ENCODE results near the gene KISS1. TPM values are rescaled to one million over a fixed set of nuclear protein-coding genes. Genes with fewer than 3 reads are reported as not detected.

Gene KISS1
- total and polyA plus RNA-seq, 2 donors, result 0.90 to 4.3 TPM

GRCh38 chr1:204190212-204191211 is 5.8 kb downstream of the KISS1 start:
- peaks cover 0 to 8% of the 10 kb centered on the region in 2 donors for H3K9me3 ChIP-seq (ENCODE audit: control insufficient read depth in 2 of 2, insufficient read depth in 1 of 2, low read length in 1 of 2)
- peak overlapping the region; percentile 1 to 65 for H3K27ac ChIP-seq (ENCODE audit: low read depth in 1 of 2, low read length in 1 of 2)
- H3K36me3 ChIP-seq (ENCODE audit: control insufficient read depth in 2 of 2, insufficient read depth in 2 of 2, low read length in 1 of 2), result no peaks in the 10 kb centered on the region
- 13% methylated on average over 44 of the region's 44 CpGs for WGBS
- peaks cover 0 to 6% of the 10 kb centered on the region in 2 donors for H3K27me3 ChIP-seq (ENCODE audit: control insufficient read depth in 2 of 2, insufficient read depth in 1 of 2, low read length in 1 of 2)
- peak in 5 of 9 donors; percentile 48 to 76 (median 55) for DNase-seq (ENCODE audit: low read depth in 6 of 9, low spot score in 9 of 9)
- H3K4me3 ChIP-seq (ENCODE audit: low read length in 2 of 2), result peak overlapping the region; percentile 28 to 38
- peaks cover 11 to 61% of the 10 kb centered on the region in 2 donors for H3K4me1 ChIP-seq (ENCODE audit: control insufficient read depth in 2 of 2, insufficient read depth in 2 of 2, low read length in 2 of 2)

DNA sequence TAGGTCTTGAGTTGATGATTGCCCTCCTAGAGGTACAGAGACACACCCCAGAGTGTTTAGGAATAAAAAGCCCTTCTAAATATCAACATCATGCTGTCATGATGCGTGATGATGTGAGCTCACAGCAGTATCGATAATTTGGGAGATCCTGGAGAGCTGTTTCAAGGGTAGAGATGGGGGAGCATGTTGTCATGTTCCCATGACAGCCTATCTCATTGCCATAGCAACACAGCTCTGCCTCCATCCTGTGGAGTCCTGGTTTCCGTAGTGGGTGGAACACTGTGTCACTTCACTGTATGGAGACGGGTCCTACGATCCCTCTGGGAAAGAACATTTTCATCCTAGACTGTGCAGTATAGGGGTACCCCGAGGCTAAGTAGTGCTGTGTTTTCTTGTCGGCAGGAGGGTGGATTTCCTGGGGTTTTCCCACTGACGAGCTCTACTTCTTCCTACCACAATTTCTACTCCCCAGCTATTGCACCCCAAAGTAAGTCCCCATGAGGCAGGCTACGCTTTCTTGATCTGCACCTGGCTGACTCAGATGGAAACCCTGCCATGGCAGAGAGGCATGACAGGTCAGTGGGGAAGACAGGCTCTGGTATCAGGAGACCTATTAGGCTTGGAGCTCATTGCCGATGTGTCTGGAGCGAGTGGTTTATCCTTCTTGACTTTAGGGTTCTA is 7.2 kb downstream of the KISS1 start:
- peaks cover 0 to 6% of the 10 kb centered on the region in 2 donors for H3K27me3 ChIP-seq (ENCODE audit: control insufficient read depth in 2 of 2, insufficient read depth in 1 of 2, low read length in 1 of 2)
- DNase-seq (ENCODE audit: low read depth in 6 of 9, low spot score in 9 of 9), result no peak
- H3K9me3 ChIP-seq (ENCODE audit: control insufficient read depth in 2 of 2, insufficient read depth in 1 of 2, low read length in 1 of 2), result peaks cover 0 to 8% of the 10 kb centered on the region in 2 donors

DNA sequence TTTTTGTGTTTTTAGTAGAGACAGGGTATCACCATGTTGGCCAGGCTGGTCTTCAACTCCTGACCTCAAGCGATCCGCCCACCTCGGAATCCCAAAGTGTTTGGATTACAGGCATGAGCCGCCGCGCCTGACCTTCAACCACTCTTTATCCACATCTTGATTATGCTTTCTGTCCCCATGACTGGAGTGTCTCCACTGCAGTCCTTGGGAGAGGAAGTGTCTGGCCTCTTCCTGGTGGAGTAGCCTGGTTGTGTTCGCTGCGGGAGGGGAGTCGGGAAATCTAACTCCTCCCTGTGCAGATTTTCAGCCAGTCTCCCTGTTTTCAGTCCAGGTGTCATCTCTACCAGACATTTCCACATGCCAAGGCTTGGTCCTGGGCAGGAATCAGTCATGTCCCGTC is 9.7 kb downstream of the KISS1 start:
- no peak for DNase-seq (ENCODE audit: low read depth in 6 of 9, low spot score in 9 of 9)
- H3K4me3 ChIP-seq (ENCODE audit: low read length in 2 of 2), result no peak overlapping the region
- 96% methylated on average over 10 of the region's 10 CpGs for WGBS
- H3K9me3 ChIP-seq (ENCODE audit: control insufficient read depth in 2 of 2, insufficient read depth in 1 of 2, low read length in 1 of 2), result peaks cover 0 to 8% of the 10 kb centered on the region in 2 donors
- H3K27me3 ChIP-seq (ENCODE audit: control insufficient read depth in 2 of 2, insufficient read depth in 1 of 2, low read length in 1 of 2), result peaks cover 0 to 6% of the 10 kb centered on the region in 2 donors
- no peaks in the 10 kb centered on the region for H3K36me3 ChIP-seq (ENCODE audit: control insufficient read depth in 2 of 2, insufficient read depth in 2 of 2, low read length in 1 of 2)
- H3K4me1 ChIP-seq (ENCODE audit: control insufficient read depth in 2 of 2, insufficient read depth in 2 of 2, low read length in 2 of 2), result peaks cover 11 to 33% of the 10 kb centered on the region in 2 donors
- no peak overlapping the region for H3K27ac ChIP-seq (ENCODE audit: low read depth in 1 of 2, low read length in 1 of 2)

More for the DNA sequence above, 7.2 kb downstream of the KISS1 start:
- Histone ChIP-seq H3K36me3 (ENCODE audit: control insufficient read depth in 2 of 2, insufficient read depth in 2 of 2, low read length in 1 of 2) (no peaks in the 10 kb centered on the region), H3K27ac (ENCODE audit: low read depth in 1 of 2, low read length in 1 of 2) (no peak overlapping the region), H3K4me1 (ENCODE audit: control insufficient read depth in 2 of 2, insufficient read depth in 2 of 2, low read length in 2 of 2) (peaks cover 11 to 51% of the 10 kb centered on the region in 2 donors), H3K4me3 (ENCODE audit: low read length in 2 of 2) (no peak overlapping the region)
- 76% methylated on average over 11 of the region's 11 CpGs for WGBS

GRCh38 chr1:204181116-204181515 is 15.2 kb downstream of the KISS1 start:
- Histone ChIP-seq H3K4me3 (ENCODE audit: low read length in 2 of 2) (no peak overlapping the region), H3K27ac (ENCODE audit: low read depth in 1 of 2, low read length in 1 of 2) (no peak overlapping the region), H3K36me3 (ENCODE audit: control insufficient read depth in 2 of 2, insufficient read depth in 2 of 2, low read length in 1 of 2) (no peaks in the 10 kb centered on the region), H3K9me3 (ENCODE audit: control insufficient read depth in 2 of 2, insufficient read depth in 1 of 2, low read length in 1 of 2) (no peaks in the 10 kb centered on the region), H3K4me1 (ENCODE audit: control insufficient read depth in 2 of 2, insufficient read depth in 2 of 2, low read length in 2 of 2) (no peaks in the 10 kb centered on the region), H3K27me3 (ENCODE audit: control insufficient read depth in 2 of 2, insufficient read depth in 1 of 2, low read length in 1 of 2) (no peaks in the 10 kb centered on the region)
- no peak for DNase-seq (ENCODE audit: low read depth in 6 of 9, low spot score in 9 of 9)
- WGBS, result 91% methylated on average over 1 of the region's 1 CpG

- no peak for DNase-seq (ENCODE audit: low read depth in 6 of 9, low spot score in 9 of 9)
- H3K4me3 ChIP-seq (ENCODE audit: low read length in 2 of 2), result no peak overlapping the region
- H3K27me3 ChIP-seq (ENCODE audit: control insufficient read depth in 2 of 2, insufficient read depth in 1 of 2, low read length in 1 of 2), result no peaks in the 10 kb centered on the region
- no peaks in the 10 kb centered on the region for H3K4me1 ChIP-seq (ENCODE audit: control insufficient read depth in 2 of 2, insufficient read depth in 2 of 2, low read length in 2 of 2)
- no peaks in the 10 kb centered on the region for H3K36me3 ChIP-seq (ENCODE audit: control insufficient read depth in 2 of 2, insufficient read depth in 2 of 2, low read length in 1 of 2)
- 87% methylated on average over 6 of the region's 6 CpGs for WGBS
- H3K9me3 ChIP-seq (ENCODE audit: control insufficient read depth in 2 of 2, insufficient read depth in 1 of 2, low read length in 1 of 2), result no peaks in the 10 kb centered on the region
- H3K27ac ChIP-seq (ENCODE audit: low read depth in 1 of 2, low read length in 1 of 2), result no peak overlapping the region
Measured at GRCh38 chr1:204180133-204180532, 16.2 kb downstream of the KISS1 start.

DNA sequence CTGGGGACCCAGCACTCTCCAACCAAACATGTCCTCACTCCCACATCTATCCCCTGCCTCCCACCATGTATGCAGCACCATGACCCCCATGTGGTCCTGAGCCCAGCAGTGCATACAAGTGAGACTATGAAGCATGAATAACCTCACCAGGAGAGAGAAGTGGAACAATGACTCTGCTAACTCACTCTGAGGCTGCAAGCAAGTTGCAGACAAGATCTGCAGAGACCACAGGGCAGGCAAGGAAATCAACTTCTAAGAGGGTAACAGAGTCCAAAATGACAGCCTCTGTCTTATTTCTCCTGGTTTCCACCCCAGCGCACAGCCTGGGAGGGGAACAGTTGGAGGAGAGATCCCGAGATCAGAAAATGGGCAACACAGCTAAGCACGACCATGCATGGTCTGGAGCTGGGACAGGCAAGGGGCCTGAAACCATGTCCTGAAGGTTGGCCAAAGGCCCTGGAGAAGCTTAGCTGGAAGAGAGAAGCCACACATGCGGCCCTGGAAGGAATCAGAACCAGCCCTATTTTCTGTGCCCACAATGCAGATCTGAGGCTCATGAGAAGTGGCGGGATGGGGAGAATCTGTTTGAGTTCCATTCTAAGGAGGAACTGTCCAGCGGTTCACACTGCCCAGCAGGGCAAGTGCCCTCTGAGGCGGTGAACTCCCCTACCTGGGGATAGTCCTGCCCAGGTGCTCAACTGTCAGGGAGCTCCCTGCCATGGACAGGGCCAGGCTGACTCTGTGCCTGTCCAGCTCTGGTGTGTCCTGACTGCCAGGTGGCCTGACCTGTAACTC is 17.6 kb downstream of the KISS1 start:
- H3K4me3 ChIP-seq (ENCODE audit: low read length in 2 of 2), result no peak overlapping the region
- no peak for DNase-seq (ENCODE audit: low read depth in 6 of 9, low spot score in 9 of 9)
- H3K36me3 ChIP-seq (ENCODE audit: control insufficient read depth in 2 of 2, insufficient read depth in 2 of 2, low read length in 1 of 2), result no peaks in the 10 kb centered on the region
- H3K9me3 ChIP-seq (ENCODE audit: control insufficient read depth in 2 of 2, insufficient read depth in 1 of 2, low read length in 1 of 2), result no peaks in the 10 kb centered on the region
- no peak overlapping the region for H3K27ac ChIP-seq (ENCODE audit: low read depth in 1 of 2, low read length in 1 of 2)
- H3K4me1 ChIP-seq (ENCODE audit: control insufficient read depth in 2 of 2, insufficient read depth in 2 of 2, low read length in 2 of 2), result no peaks in the 10 kb centered on the region
- 92% methylated on average over 7 of the region's 7 CpGs for WGBS
- H3K27me3 ChIP-seq (ENCODE audit: control insufficient read depth in 2 of 2, insufficient read depth in 1 of 2, low read length in 1 of 2), result no peaks in the 10 kb centered on the region

GRCh38 chr1:204177133-204177532 is 19.2 kb downstream of the KISS1 start:
- H3K36me3 ChIP-seq (ENCODE audit: control insufficient read depth in 2 of 2, insufficient read depth in 2 of 2, low read length in 1 of 2), result no peaks in the 10 kb centered on the region
- DNase-seq (ENCODE audit: low read depth in 6 of 9, low spot score in 9 of 9), result no peak
- H3K4me1 ChIP-seq (ENCODE audit: control insufficient read depth in 2 of 2, insufficient read depth in 2 of 2, low read length in 2 of 2), result no peaks in the 10 kb centered on the region
- no peak overlapping the region for H3K4me3 ChIP-seq (ENCODE audit: low read length in 2 of 2)
- no peaks in the 10 kb centered on the region for H3K27me3 ChIP-seq (ENCODE audit: control insufficient read depth in 2 of 2, insufficient read depth in 1 of 2, low read length in 1 of 2)
- 32% methylated on average over 4 of the region's 4 CpGs for WGBS
- no peak overlapping the region for H3K27ac ChIP-seq (ENCODE audit: low read depth in 1 of 2, low read length in 1 of 2)
- H3K9me3 ChIP-seq (ENCODE audit: control insufficient read depth in 2 of 2, insufficient read depth in 1 of 2, low read length in 1 of 2), result no peaks in the 10 kb centered on the region

DNA sequence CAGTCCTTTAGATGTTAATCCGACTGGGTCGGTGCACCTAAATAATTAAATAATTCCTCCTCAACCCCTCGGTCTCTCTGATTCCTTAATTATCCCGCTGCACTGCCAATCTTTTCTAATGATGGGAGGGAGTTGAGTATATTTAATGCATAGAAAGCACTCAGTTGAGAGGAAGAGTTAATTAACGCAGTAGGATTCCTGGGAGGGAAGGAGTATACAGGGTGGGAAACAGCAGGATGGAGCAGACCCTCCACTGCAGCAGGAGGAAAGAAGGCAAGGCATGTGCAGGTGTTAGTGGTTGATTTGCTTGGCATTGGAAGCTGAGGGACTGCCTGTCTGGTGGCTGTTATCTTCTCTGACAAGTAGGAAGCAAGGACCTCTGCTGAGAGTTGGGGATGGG is 20.2 kb downstream of the KISS1 start:
- H3K4me1 ChIP-seq (ENCODE audit: control insufficient read depth in 2 of 2, insufficient read depth in 2 of 2, low read length in 2 of 2), result no peaks in the 10 kb centered on the region
- no peak for DNase-seq (ENCODE audit: low read depth in 6 of 9, low spot score in 9 of 9)
- no peaks in the 10 kb centered on the region for H3K9me3 ChIP-seq (ENCODE audit: control insufficient read depth in 2 of 2, insufficient read depth in 1 of 2, low read length in 1 of 2)
- H3K27ac ChIP-seq (ENCODE audit: low read depth in 1 of 2, low read length in 1 of 2), result no peak overlapping the region
- H3K27me3 ChIP-seq (ENCODE audit: control insufficient read depth in 2 of 2, insufficient read depth in 1 of 2, low read length in 1 of 2), result no peaks in the 10 kb centered on the region
- H3K36me3 ChIP-seq (ENCODE audit: control insufficient read depth in 2 of 2, insufficient read depth in 2 of 2, low read length in 1 of 2), result no peaks in the 10 kb centered on the region
- H3K4me3 ChIP-seq (ENCODE audit: low read length in 2 of 2), result no peak overlapping the region
- WGBS, result 96% methylated on average over 5 of the region's 5 CpGs

All from thymus (tissue), 11 donors.